H9 (cell line): ENCODE data around the gene ERO1A. TPM values are rescaled to one million over a fixed set of nuclear protein-coding genes. Genes with fewer than 3 reads are reported as not detected.
A peak's percentile ranks its signal among the peaks of the same experiment; 100 is the strongest.

Experiments
- DNase-seq: peaks from one replicate; pipeline ENCODE4 v3.0.0-alpha.2; 2017
- H2AFZ ChIP-seq: one replicate; pipeline ENCODE4 v1.6.1; 2013; ENCODE audit warnings: mild to moderate bottlenecking, low read length, control low read depth, moderate library complexity
- H2AK5ac ChIP-seq: 2 replicates; pipeline ENCODE4 v1.6.1; 2013; ENCODE audit warnings: low read length, control low read depth, mixed read lengths; ENCODE audit not compliant: insufficient read length
- H2BK120ac ChIP-seq: one replicate; pipeline ENCODE4 v1.6.1; 2013; ENCODE audit warnings: low read depth, mild to moderate bottlenecking, low read length, control low read depth, inconsistent platforms; ENCODE audit not compliant: poor library complexity, severe bottlenecking
- H2BK12ac ChIP-seq: 2 replicates; pipeline ENCODE4 v1.6.1; 2013; ENCODE audit warnings: low read length, control low read depth, mixed read lengths, low read depth; ENCODE audit not compliant: insufficient read length
- H2BK15ac ChIP-seq: 2 replicates; pipeline ENCODE4 v1.6.1; 2013; ENCODE audit warnings: low read depth, low read length, control low read depth
- H2BK20ac ChIP-seq: one replicate; pipeline ENCODE4 v1.6.1; 2013; ENCODE audit warnings: low read depth, mild to moderate bottlenecking, low read length, control low read depth, inconsistent platforms; ENCODE audit not compliant: poor library complexity, severe bottlenecking
- H2BK5ac ChIP-seq: 2 replicates; pipeline ENCODE4 v1.6.1; 2013; ENCODE audit warnings: low read length, control low read depth, mixed read lengths; ENCODE audit not compliant: insufficient read length
- H3K14ac ChIP-seq: 2 replicates; pipeline ENCODE4 v1.6.1; 2013; ENCODE audit warnings: low read length, control low read depth; ENCODE audit not compliant: insufficient read depth
- H3K18ac ChIP-seq: 2 replicates; pipeline ENCODE4 v1.6.1; 2013; ENCODE audit warnings: low read depth, mild to moderate bottlenecking, mixed read lengths, low read length, control low read depth; ENCODE audit not compliant: insufficient read length
- H3K23ac ChIP-seq: 2 replicates; pipeline ENCODE4 v1.6.1; 2013; ENCODE audit warnings: low read length, control low read depth, mixed read lengths, low read depth; ENCODE audit not compliant: insufficient read length
- H3K23me2 ChIP-seq: 2 replicates; pipeline ENCODE4 v1.6.1; 2013; ENCODE audit warnings: low read depth, mild to moderate bottlenecking, mixed read lengths, low read length, control low read depth; ENCODE audit not compliant: insufficient read length, poor library complexity, severe bottlenecking
- H3K27ac ChIP-seq: 2 replicates; pipeline ENCODE4 v1.5.1; 2013; ENCODE audit warnings: low read length, control low read depth, mixed read lengths, low read depth; ENCODE audit not compliant: insufficient read length
- H3K27me3 ChIP-seq: 2 replicates; pipeline ENCODE4 v1.6.1; 2013; ENCODE audit warnings: low read length, control low read depth, inconsistent platforms; ENCODE audit not compliant: insufficient read depth
- H3K4ac ChIP-seq: 2 replicates; pipeline ENCODE4 v1.6.1; 2013; ENCODE audit warnings: low read depth, mild to moderate bottlenecking, control low read depth, inconsistent platforms, low read length, moderate library complexity
- H3K4me1 ChIP-seq: 2 replicates; pipeline ENCODE4 v1.6.1; 2013; ENCODE audit warnings: low read length, control low read depth, inconsistent platforms; ENCODE audit not compliant: insufficient read depth
- H3K4me2 ChIP-seq: 2 replicates; pipeline ENCODE4 v1.6.1; 2013; ENCODE audit warnings: low read length, control low read depth, mixed read lengths; ENCODE audit not compliant: insufficient read length, insufficient read depth
- H3K56ac ChIP-seq: 2 replicates; pipeline ENCODE4 v1.6.1; 2013; ENCODE audit warnings: low read depth, mild to moderate bottlenecking, mixed read lengths, low read length, control low read depth; ENCODE audit not compliant: insufficient read length
- H3K79me1 ChIP-seq: 2 replicates; pipeline ENCODE4 v1.6.1; 2013; ENCODE audit warnings: low read depth, mild to moderate bottlenecking, moderate library complexity, low read length, control low read depth, inconsistent platforms; ENCODE audit not compliant: insufficient read depth, poor library complexity, severe bottlenecking
- H3K79me2 ChIP-seq: 2 replicates; pipeline ENCODE4 v1.6.1; 2013; ENCODE audit warnings: low read length, control low read depth, inconsistent platforms; ENCODE audit not compliant: insufficient read depth
- H3K9ac ChIP-seq: 2 replicates; pipeline ENCODE4 v1.6.1; 2013; ENCODE audit warnings: low read length, control low read depth, mixed read lengths; ENCODE audit not compliant: insufficient read length; ENCODE audit errors: extremely low read depth
- H3K9me3 ChIP-seq: one replicate; pipeline ENCODE4 v1.6.1; 2013; ENCODE audit warnings: low read depth, low read length, inconsistent platforms; ENCODE audit not compliant: control insufficient read depth
- H3T11ph ChIP-seq: one replicate; pipeline ENCODE4 v1.6.1; 2013; ENCODE audit warnings: mild to moderate bottlenecking, low read length, control low read depth, inconsistent platforms
- H4K20me1 ChIP-seq: one replicate; pipeline ENCODE4 v1.6.1; 2013; ENCODE audit not compliant: control insufficient read depth, insufficient read length, insufficient read depth
- H4K5ac ChIP-seq: 2 replicates; pipeline ENCODE4 v1.6.1; 2013; ENCODE audit warnings: low read depth, mild to moderate bottlenecking, mixed read lengths, low read length, control low read depth; ENCODE audit not compliant: insufficient read length
- H4K8ac ChIP-seq: replicated peaks from 2 replicates; pipeline ENCODE4 v1.6.1; 2013; ENCODE audit warnings: low read length, control low read depth, mixed read lengths, low read depth; ENCODE audit not compliant: insufficient read length
- H4K91ac ChIP-seq: 2 replicates; pipeline ENCODE4 v1.6.1; 2013; ENCODE audit warnings: low read depth, mild to moderate bottlenecking, moderate library complexity, mixed read lengths, low read length, control low read depth; ENCODE audit not compliant: insufficient read length
- H3K27ac Mint-ChIP-seq, 3 experiments: 2 replicates in 2 of 3; 3 replicates in 1 of 3; pipeline ENCODE4 v1.8.0; 2020 to 2021; ENCODE audit warnings: mixed read lengths in 3 of 3, mild to moderate bottlenecking in 1 of 3, moderate library complexity in 1 of 3
- H3K27me3 Mint-ChIP-seq: 2 replicates; pipeline ENCODE4 v1.8.0; 2021; ENCODE audit warnings: low read depth, mild to moderate bottlenecking, moderate library complexity, mixed read lengths
- H3K36me3 Mint-ChIP-seq, 3 experiments: 2 replicates in 2 of 3; 3 replicates in 1 of 3; pipeline ENCODE4 v1.8.0; 2020 to 2021; ENCODE audit warnings: low read depth in 3 of 3, mixed read lengths in 3 of 3; ENCODE audit not compliant: insufficient read depth in 1 of 3
- H3K4me1 Mint-ChIP-seq, 2 experiments: 2 replicates each; pipeline ENCODE4 v1.8.0; 2020; ENCODE audit warnings: mixed read lengths in 2 of 2
- H3K4me3 Mint-ChIP-seq, 2 experiments: 2 replicates in 1 of 2; 3 replicates in 1 of 2; pipeline ENCODE4 v1.8.0; 2020 to 2021; ENCODE audit warnings: mild to moderate bottlenecking in 2 of 2, mixed read lengths in 2 of 2, moderate library complexity in 1 of 2
- H3K9me3 Mint-ChIP-seq, 2 experiments: 2 replicates in 1 of 2; 3 replicates in 1 of 2; pipeline ENCODE4 v1.8.0; 2020; ENCODE audit warnings: mild to moderate bottlenecking in 2 of 2, mixed read lengths in 2 of 2, moderate library complexity in 1 of 2
- CTCF ChIP-seq: fragments of 200-600 bp; sonication (generic); conservative IDR thresholded peaks from 3 replicates; pipeline ENCODE4 v1.8.0; 2021; ENCODE audit warnings: antibody characterized with exemption, mild to moderate bottlenecking
- WGBS: extraction: QIAGEN DNeasy Blood & Tissue Kit; methylation state at CpG from one replicate; pipeline ENCODE4 v1.1.7; 2013; ENCODE audit warnings: missing lambda C conversion rate, low lambda C conversion rate, mixed read lengths; ENCODE audit not compliant: insufficient read length; ENCODE audit errors: extremely low coverage; 5-methylcytosine and 5-hydroxymethylcytosine counted together
- total RNA-seq: library from RNA; stranded (reverse); gene quantifications from 2 replicates; pipeline ENCODE4 v1.2.1, GENCODE V29; 2021

The ERO1A gene
- total RNA-seq, 1 experiment from 2014 or later: 37.1 TPM

GRCh38 chr14:52733824-52734223 is 38.5 kb upstream of the ERO1A start:
- no peaks in the 10 kb centered on the region for H4K20me1 ChIP-seq
- DNase-seq: peak; percentile 42

More at GRCh38 chr14:52733824-52734223, 38.5 kb upstream of the ERO1A start:
- Mint-ChIP-seq H3K9me3 (no peaks in the 10 kb centered on the region), H3K27me3 (no peaks in the 10 kb centered on the region), H3K4me1 (peaks cover 34 to 58% of the 10 kb centered on the region in 2 experiments), H3K36me3 (peaks cover 13 to 31% (median 27%) of the 10 kb centered on the region in 3 experiments), H3K4me3 (0 out of 5 replicates have a peak overlapping the region, but pooled peaks of 1 of the 2 experiments have one; percentile 30), H3K27ac (peak overlapping the region; percentile 24 to 78 (median 53); a peak in 4 of 7 replicates)
- Histone ChIP-seq H4K5ac (no peak overlapping the region), H3K27ac (no peak overlapping the region), H3K4me2 (no peak overlapping the region), H3K9ac (no peak overlapping the region), H2BK120ac (no peak overlapping the region), H3K4ac (no peak overlapping the region), H2BK20ac (no peak overlapping the region), H3K79me2 (peaks cover 6% of the 10 kb centered on the region; the same call in 1 of the 2 replicates), H4K91ac (no peak overlapping the region), H3K4me1 (peaks cover 8% of the 10 kb centered on the region; the same call in 1 of the 2 replicates), H2BK15ac (no peak overlapping the region), H3K23ac (no peak overlapping the region), H3T11ph (no peak overlapping the region), H2BK12ac (no peak overlapping the region), H2AFZ (no peak overlapping the region), H3K23me2 (peaks cover 5% of the 10 kb centered on the region), H3K9me3 (no peaks in the 10 kb centered on the region), H2AK5ac (no peak overlapping the region), H3K27me3 (no peaks in the 10 kb centered on the region), H3K18ac (no peak overlapping the region), H4K8ac (no peak overlapping the region), H3K79me1 (no peaks in the 10 kb centered on the region), H2BK5ac (no peak overlapping the region), H3K56ac (no peak overlapping the region), H3K14ac (no peak overlapping the region)
- no CpG with 5 or more reads among the region's 9 CpGs for WGBS
- no peak for TF ChIP-seq CTCF
